Tibial nerve (tissue), 4 donors: ENCODE results near the gene MLX. TPM values are rescaled to one million over a fixed set of nuclear protein-coding genes. Genes with fewer than 3 reads are reported as not detected.

Source experiments
- DNase-seq, 2 donors: peaks; one replicate each; pipeline ENCODE4 v3.0.0-alpha.2; 2019; ENCODE audit warnings: low spot score in 2 of 2
- H3K27ac ChIP-seq, 4 donors: fragments of 200-600 bp; sonication (generic) in 3 of 4; one replicate each; pipeline ENCODE4 v1.5.1; 2017 to 2019; ENCODE audit warnings: mild to moderate bottlenecking in 1 of 4
- H3K27me3 ChIP-seq, 2 donors: fragments of 200-600 bp; sonication (generic) in 1 of 2; one replicate each; pipeline versions ENCODE4 v1.5.1 to v1.6.0; 2017 to 2019
- H3K36me3 ChIP-seq, 3 donors: fragments of 200-600 bp; sonication (generic); one replicate each; pipeline ENCODE4 v1.5.1; 2018 to 2019
- H3K4me1 ChIP-seq, 4 donors: fragments of 200-600 bp; sonication (generic) in 3 of 4; one replicate each; pipeline ENCODE4 v1.5.1; 2017 to 2019
- H3K4me3 ChIP-seq, 4 donors: fragments of 200-600 bp; sonication (generic) in 3 of 4; one replicate each; pipeline ENCODE4 v1.5.1; 2017 to 2019; ENCODE audit warnings: mild to moderate bottlenecking in 1 of 4, moderate library complexity in 1 of 4
- H3K9me3 ChIP-seq, 4 donors: fragments of 200-600 bp; sonication (generic) in 3 of 4; one replicate each; pipeline ENCODE4 v1.5.1; 2017 to 2019
- EP300 ChIP-seq, 2 donors: sonication (generic); formaldehyde crosslinking; IDR thresholded peaks; one replicate each; pipeline ENCODE4 v1.6.1; 2017; ENCODE audit warnings: antibody characterized with exemption in 2 of 2, mild to moderate bottlenecking in 1 of 2
- POLR2A ChIP-seq, 2 donors: fragments of 450-650 bp; IDR thresholded peaks; one replicate each; pipeline ENCODE4 v1.6.1; 2017; ENCODE audit warnings: antibody characterized with exemption in 2 of 2, mild to moderate bottlenecking in 2 of 2, moderate library complexity in 2 of 2
- WGBS, 2 donors: methylation state at CpG; one replicate each; pipeline ENCODE4 v1.1.5; 2018; 5-methylcytosine and 5-hydroxymethylcytosine counted together
- total RNA-seq, 4 donors: library from RNA; depleted of rRNA; stranded (reverse); fragments of >200 nt; gene quantifications; one replicate each; pipeline ENCODE4 v1.1.0, GENCODE V29; 2016
- TF ChIP-seq, protein P1 (sequence below), 5 experiments: fragments of 200-600 bp in 3 of 5; fragments of 450-650 bp in 2 of 5; sonication (generic) in 3 of 5; IDR thresholded peaks; one replicate each; pipeline ENCODE4 v1.5.1; 2016 to 2019; ENCODE audit warnings: antibody characterized with exemption in 5 of 5, mild to moderate bottlenecking in 3 of 5, moderate library complexity in 2 of 5

MLX gene
- total RNA-seq, 4 donors from 2014 or later: 31.8 to 44.4 (median 39.1) TPM

DNA sequence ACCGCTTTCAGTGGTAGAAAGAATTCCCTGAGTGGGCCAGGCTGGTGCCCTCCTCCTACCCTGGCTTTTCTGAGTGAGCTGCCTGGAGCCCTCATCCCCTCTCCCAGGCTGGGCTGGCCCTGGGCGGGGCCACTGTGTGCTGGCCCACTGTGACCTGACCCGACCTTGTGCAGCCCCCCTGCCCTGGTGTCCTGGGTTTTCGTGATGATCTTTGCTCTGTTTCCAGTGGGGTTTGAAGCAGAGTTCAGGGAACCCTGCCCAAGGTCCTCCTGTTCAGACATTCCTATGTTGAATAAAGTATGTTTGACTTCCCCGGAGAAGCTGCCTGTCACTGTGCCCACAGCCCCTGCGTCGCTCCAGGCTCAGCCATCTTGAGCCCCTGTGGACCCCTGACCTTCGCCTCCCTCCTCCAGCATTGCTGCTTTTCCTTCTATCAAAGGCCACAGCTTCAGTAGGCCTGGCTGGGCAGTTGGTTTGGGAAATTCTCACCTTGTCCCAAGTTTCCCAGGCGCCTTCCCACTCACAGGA lies 44.6 kb upstream of the MLX start:
- DNase-seq: no peak
- TF ChIP-seq, protein P1, sequence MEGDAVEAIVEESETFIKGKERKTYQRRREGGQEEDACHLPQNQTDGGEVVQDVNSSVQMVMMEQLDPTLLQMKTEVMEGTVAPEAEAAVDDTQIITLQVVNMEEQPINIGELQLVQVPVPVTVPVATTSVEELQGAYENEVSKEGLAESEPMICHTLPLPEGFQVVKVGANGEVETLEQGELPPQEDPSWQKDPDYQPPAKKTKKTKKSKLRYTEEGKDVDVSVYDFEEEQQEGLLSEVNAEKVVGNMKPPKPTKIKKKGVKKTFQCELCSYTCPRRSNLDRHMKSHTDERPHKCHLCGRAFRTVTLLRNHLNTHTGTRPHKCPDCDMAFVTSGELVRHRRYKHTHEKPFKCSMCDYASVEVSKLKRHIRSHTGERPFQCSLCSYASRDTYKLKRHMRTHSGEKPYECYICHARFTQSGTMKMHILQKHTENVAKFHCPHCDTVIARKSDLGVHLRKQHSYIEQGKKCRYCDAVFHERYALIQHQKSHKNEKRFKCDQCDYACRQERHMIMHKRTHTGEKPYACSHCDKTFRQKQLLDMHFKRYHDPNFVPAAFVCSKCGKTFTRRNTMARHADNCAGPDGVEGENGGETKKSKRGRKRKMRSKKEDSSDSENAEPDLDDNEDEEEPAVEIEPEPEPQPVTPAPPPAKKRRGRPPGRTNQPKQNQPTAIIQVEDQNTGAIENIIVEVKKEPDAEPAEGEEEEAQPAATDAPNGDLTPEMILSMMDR (IDR thresholded peaks at IDR 0.05): no peak
- no peak for TF ChIP-seq EP300 (IDR thresholded peaks at IDR 0.05)
- TF ChIP-seq POLR2A (IDR thresholded peaks at IDR 0.05): no peak
- Histone ChIP-seq H3K36me3 (no peaks in the 10 kb centered on the region), H3K9me3 (no peaks in the 10 kb centered on the region), H3K4me1 (peaks cover 5 to 90% (median 59%) of the 10 kb centered on the region in 4 donors), H3K27me3 (no peaks in the 10 kb centered on the region), H3K27ac (peak overlapping the region; percentile 85 to 94 (median 90)), H3K4me3 (no peak overlapping the region)
- WGBS, 2 donors: 39 to 40% methylated on average over 8 to 9 of the region's 9 CpGs

DNA sequence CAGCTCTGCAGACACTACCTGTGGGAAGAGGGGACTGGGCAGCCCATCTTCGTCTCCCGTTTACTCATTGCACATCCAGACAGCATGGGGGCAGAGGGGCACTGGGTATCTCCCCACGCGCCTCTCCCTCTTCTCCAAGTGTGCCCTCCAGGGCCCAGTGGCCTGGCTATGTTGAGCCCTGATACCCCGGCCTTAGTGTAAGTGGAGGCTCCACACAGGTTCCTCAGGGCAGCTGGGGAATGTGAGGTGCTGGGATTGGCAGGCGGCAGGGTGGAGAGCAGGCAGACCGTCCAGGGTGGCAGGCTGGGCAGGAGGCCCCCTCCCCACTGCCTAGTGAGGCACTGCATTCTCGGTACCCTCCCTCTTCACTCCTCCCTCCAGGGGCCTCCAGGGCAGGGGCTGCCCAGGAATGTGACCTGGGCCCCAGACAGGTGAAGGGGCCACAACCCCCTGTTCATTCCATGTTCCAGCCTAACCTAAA lies 44.1 kb upstream of the MLX start:
- no peak for TF ChIP-seq EP300 (IDR thresholded peaks at IDR 0.05)
- TF ChIP-seq, protein P1 (IDR thresholded peaks at IDR 0.05): no peak
- 79% methylated on average over 5 to 7 of the region's 8 CpGs for WGBS, 2 donors
- no peak for DNase-seq
- H3K4me1 ChIP-seq: peaks cover 5 to 87% (median 54%) of the 10 kb centered on the region in 4 donors
- peak overlapping the region; percentile 85 to 94 (median 90) for H3K27ac ChIP-seq
- H3K4me3 ChIP-seq: no peak overlapping the region
- H3K36me3 ChIP-seq: no peaks in the 10 kb centered on the region
- no peaks in the 10 kb centered on the region for H3K9me3 ChIP-seq
- no peaks in the 10 kb centered on the region for H3K27me3 ChIP-seq

DNA sequence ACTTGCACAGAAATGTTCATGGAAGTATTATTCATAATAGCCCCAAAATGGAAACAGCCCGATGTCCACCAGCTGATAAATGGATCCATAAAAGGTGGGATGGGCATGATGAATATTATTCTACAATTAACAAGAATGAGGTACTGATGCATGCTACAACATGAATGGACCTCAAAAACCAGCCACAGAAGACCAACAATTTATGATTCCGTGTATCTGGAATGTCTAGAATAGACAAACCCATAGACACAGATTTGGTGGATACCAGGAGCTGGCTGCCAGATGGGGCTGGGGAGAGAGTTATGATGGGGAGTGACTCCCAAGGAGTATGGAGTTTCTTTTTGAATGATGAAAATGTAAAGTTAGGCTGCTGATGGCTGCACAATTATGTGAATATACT lies 41.7 kb upstream of the MLX start:
- no peak overlapping the region for H3K4me3 ChIP-seq
- TF ChIP-seq, protein P1 (IDR thresholded peaks at IDR 0.05): no peak
- TF ChIP-seq POLR2A (IDR thresholded peaks at IDR 0.05) (no peak), EP300 (IDR thresholded peaks at IDR 0.05) (no peak)
- H3K4me1 ChIP-seq: peaks cover 5 to 65% (median 34%) of the 10 kb centered on the region in 4 donors
- H3K36me3 ChIP-seq: no peaks in the 10 kb centered on the region
- H3K27ac ChIP-seq: peak overlapping the region in 2 of 4 donors; percentile 37 to 44
- no peaks in the 10 kb centered on the region for H3K9me3 ChIP-seq
- no peak for DNase-seq
- H3K27me3 ChIP-seq: no peaks in the 10 kb centered on the region
- WGBS, 2 donors: 68 to 70% methylated on average over 2 of the region's 2 CpGs

DNA sequence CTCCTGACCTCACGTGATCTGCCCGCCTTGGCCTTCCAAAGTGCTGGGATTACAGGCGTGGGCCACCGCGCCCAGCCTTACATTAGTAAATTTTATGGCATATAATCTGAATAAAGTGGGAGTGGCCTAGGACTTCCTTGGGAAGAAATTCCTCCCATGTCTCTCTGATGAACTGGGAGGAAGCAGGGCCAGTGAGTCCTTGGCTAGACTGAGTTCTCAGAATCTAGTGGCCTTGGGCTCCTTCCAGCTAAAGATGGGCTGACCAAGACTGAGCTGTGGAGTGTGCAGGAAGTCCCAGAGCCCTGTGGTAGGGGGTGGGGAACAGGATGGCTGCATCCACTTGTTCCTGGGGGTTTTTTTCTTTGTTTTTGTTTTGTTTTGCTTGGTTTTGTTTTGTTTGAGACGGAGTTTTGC lies 40.9 kb upstream of the MLX start:
- Histone ChIP-seq H3K4me1 (peaks cover 5 to 57% (median 26%) of the 10 kb centered on the region in 4 donors), H3K9me3 (no peaks in the 10 kb centered on the region), H3K27me3 (no peaks in the 10 kb centered on the region), H3K36me3 (no peaks in the 10 kb centered on the region), H3K4me3 (no peak overlapping the region), H3K27ac (peak overlapping the region in 3 of 4 donors; percentile 23 to 44 (median 43))
- 66 to 76% methylated on average over 6 of the region's 6 CpGs for WGBS, 2 donors
- no peak for TF ChIP-seq EP300 (IDR thresholded peaks at IDR 0.05)
- no peak for TF ChIP-seq POLR2A (IDR thresholded peaks at IDR 0.05)
- TF ChIP-seq, protein P1 (IDR thresholded peaks at IDR 0.05): no peak
- DNase-seq: no peak

DNA sequence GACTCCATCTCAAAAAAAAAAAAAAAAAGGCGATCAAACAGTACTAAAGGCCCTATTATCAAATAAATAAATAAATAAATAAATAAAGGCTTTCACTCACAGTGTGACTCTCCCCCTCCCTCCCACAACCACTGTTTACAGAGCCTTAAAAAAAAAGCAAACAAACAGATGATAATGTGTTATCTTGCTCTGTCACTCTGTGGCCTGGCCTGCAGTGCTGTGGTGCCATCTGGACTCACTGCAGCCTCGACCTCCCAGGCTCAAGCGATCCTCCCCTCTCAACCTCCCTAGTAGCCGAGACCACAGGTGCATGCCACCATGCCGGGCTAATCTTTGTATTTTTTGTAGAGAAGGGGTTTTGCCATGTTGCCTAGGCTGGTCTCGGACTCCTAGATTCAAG lies 39.0 kb upstream of the MLX start:
- Histone ChIP-seq H3K9me3 (no peaks in the 10 kb centered on the region), H3K27ac (no peak overlapping the region), H3K4me3 (no peak overlapping the region), H3K4me1 (peaks cover 0 to 43% (median 11%) of the 10 kb centered on the region in 4 donors), H3K36me3 (no peaks in the 10 kb centered on the region), H3K27me3 (no peaks in the 10 kb centered on the region)
- no peak for DNase-seq
- WGBS, 2 donors: 84 to 86% methylated on average over 6 of the region's 6 CpGs
- TF ChIP-seq EP300 (IDR thresholded peaks at IDR 0.05): no peak
